Astrocyte of the hippocampus (primary cell): ENCODE data around the gene FAM13B.
"Not testable (repeated sequence)": the region's sequence is repeated elsewhere in the genome, so short reads cannot be mapped to it uniquely, and the experiment has no call there.

Source experiments
- DNase-seq: peaks from one replicate; pipeline ENCODE4 v3.0.0; 2011; ENCODE audit warnings: low read depth, low spot score

Gene FAM13B

DNA sequence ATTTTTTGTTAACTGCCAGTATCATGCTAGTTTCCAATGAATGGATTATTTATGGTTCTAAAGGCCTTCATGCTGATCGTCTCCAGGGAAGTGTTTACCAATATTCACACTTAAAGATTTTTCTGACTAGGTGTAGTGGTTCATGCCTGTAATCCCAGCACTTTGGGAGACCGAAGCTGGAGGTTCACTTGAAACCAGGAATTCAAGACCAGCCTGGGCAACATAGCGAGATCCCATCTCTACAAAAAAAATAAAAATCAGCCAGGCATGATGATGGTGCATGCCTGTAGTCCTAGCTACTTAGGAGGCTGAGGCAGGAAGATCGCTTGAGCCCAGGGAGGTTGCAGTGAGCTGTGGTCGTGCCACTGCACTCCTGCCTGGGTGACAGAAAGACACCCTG is 43.5 kb downstream of the FAM13B start:
- no peak for DNase-seq

- DNase-seq: no peak
These were observed 57.7 kb downstream of the FAM13B start for GRCh38 chr5:137975208-137975607.

- not testable (repeated sequence) for DNase-seq
These were observed 62.5 kb downstream of the FAM13B start for GRCh38 chr5:137970384-137970783.

GRCh38 chr5:137960819-137961218 is 72.1 kb downstream of the FAM13B start:
- DNase-seq: no peak

GRCh38 chr5:137960141-137960540 is 72.7 kb downstream of the FAM13B start:
- no peak for DNase-seq

DNA sequence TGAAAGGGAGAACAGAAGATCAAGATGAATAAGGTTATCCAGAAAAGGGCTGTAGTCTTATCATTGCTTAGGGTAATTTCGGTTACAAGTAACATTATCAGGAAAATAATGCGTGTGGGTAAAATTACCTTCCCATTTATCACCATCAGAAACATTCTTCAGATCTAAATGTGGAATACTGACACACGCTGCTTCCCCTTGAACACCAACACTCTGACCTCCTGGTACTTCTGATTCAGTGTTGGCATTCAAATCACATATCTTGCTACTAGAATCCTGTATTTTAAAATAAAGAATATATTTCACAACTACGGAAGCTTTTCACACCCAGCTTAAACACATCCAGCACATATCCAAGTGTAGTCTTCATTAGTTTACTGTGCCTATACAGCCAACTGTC is 73.4 kb downstream of the FAM13B start:
- DNase-seq: no peak

- DNase-seq: no peak
These were observed 74.9 kb downstream of the FAM13B start for GRCh38 chr5:137957948-137958347.

DNA sequence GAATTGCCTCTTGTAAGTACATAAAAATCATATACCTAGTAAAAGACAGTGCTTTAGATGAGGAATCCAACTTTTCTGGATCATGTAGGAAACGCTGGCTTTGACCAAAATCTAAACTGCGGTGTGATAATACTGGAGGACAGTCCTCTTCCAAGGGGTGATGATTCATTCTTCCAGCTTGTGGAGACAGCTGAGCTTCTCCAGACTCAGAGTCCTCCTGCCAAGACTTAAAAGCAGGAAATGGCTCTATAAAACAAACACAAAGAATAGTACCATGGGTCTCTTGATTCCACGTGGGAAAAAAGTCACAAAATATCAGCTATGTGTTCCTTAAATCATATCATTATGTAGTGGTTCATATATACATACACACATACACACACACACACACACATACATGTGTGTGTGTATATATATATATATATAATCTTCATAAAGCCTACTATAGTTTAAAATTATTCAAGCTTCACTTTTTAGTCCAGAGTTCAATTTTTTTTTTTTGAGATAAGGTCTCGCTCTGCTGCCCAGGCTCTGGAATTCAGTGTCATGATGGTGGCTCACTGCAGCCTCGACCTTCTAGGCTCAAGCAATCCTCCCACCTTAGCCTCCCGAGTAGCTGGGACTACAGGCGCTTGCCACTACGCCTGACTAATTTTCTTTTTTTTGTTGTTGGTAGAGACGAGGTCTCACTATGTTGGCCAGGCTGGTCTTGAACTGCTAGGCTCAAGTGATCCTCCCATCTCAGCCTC is 78.6 kb downstream of the FAM13B start:
- peak; percentile 69 for DNase-seq

GRCh38 chr5:137945825-137946224 is 87.1 kb downstream of the FAM13B start:
- DNase-seq: no peak

DNA sequence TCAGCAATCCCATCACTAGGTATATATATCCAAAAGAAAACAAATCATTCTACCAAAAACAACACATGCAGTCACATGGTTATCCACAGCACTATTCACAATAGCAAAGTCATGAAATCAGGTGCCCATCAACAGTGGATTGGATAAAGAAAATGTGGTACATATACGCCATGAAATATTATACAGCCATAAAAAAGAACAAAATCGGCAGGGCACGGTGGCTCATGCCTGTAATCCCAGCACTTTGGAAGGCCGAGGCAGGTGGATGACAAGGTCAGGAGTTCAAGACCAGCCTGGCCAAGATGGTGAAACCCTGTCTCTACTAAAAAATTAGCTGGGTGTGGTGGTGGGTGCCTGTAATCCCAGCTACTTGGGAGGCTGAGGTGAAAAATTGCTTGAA is 88.6 kb downstream of the FAM13B start:
- not testable (repeated sequence) for DNase-seq

DNA sequence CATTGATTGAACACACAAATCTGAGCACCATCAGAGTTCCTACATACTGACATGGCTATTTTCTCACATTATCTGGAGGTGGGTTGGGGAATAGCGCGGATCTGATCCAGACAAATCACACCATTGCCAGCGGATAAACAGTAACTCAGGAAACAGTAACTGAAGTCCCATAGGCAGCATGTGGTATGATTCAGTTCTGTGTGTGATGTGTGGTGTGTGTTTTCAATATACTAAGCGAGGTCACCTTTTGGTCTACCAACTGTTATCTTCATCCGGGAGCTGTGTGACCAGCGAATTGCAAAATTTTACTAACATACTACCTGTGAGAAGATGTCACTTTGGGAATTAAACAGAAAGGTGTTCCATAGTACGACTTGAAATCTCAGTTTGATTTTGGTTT is 93.5 kb downstream of the FAM13B start:
- DNase-seq: no peak

GRCh38 chr5:137938751-137939143 is 94.1 kb downstream of the FAM13B start:
- no peak for DNase-seq

DNA sequence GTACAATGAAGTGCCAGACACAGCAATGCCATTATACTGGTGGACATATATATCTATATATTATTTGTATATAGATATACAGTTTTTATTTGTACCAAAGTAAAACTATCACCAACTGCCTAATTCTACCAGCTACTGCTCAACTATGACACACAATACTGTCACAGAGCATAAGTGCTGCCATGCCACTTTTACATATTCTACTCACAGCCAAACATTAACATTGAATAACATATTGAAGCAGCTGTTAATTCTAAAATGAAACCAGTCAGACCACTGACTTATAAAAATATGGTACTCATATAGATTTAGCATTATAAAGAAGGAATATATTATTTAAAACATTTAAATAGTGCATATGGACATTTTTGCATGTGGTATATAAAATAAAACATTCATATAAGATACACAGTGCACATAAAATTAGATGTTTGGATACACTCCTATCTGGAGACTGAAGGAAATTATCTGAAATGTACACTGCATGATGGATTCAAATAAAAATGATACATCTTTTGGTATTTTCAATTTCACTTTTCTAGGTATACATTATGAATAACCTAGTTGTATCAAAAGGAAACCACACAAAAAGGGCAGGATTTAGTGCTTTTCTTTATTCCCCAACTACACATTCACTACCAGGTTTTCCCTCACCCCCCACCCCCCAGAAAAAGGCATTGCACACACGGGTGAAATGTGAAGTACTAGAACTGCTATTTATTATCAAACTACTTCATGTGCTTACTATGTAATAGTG is 94.7 kb downstream of the FAM13B start:
- DNase-seq: no peak

DNA sequence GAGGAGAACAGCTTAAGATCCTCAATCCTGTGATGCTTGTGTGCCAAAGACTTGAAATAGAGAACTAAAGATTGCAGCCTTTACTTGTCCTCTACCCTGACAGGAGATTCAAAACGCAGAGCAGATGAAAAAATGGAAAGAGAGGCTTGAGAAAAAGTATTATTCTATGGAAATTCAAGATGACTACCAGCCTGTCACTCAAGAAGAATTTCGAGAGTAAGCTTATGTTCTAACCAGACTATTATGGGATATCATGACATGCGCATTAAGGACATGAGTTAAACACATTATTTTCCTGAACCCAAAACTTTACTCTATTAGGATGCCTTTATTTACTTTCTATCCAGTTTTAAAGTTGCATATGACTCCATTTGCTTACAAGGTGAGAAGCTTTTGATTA is 97.2 kb downstream of the FAM13B start:
- no peak for DNase-seq

DNA sequence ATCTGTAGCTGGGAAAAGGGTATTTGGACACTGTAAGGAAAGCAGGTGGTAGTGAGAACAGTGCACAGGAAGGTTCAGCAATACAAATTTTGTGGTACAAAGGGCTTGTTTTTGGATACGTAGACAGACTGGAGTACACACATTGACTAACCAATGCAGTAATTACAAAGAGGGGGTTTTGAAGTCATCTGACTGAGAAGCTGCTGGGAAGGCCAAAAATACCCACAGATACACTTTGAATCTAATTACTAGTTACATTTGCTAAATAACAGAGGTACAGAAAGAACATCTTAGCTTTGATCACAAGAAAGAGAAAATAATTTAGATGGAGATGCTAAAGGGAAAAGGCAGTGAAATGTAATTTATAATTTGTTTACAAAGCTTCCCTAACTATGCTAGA is 97.7 kb downstream of the FAM13B start:
- DNase-seq: no peak

DNA sequence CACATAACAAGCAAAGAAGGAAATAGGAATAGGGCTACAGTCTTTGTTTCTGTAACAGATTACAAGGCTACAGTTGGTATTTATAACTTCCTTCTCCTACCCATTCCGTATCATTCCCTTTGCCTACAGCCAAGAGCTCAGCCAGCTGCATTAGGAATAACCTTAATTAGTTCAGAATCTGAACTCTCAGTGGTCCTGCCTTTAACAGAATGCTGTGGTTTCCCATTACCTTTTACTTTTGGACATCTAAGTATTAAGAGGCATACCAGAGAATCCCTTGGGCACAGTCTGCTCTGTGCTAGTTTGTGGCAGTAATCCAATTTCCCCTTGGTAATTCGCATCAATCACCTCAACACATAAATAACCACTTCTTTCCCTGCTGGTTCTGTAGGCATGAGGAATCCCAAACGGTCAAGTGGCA is 99.4 kb downstream of the FAM13B start:
- DNase-seq: peak; percentile 88

DNA sequence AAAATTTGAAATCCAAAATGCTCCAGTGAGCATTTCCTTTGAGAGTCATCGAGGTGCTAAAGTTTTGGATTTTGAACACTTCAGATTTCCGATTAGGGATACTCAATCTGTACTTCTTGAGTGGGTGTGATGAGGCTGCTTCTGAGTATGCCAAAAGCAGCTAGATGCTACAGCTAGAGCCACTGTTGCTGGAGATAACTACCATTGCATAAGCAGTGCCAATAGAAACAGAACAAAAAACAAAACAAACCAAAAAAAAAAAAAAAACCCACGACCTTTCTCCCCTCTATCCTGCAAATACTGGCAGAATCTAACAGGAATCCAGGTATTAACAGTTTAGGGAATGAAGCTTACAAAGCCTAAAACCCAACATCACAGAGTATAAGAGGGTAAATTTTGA is 100.1 kb downstream of the FAM13B start:
- no peak for DNase-seq

DNA sequence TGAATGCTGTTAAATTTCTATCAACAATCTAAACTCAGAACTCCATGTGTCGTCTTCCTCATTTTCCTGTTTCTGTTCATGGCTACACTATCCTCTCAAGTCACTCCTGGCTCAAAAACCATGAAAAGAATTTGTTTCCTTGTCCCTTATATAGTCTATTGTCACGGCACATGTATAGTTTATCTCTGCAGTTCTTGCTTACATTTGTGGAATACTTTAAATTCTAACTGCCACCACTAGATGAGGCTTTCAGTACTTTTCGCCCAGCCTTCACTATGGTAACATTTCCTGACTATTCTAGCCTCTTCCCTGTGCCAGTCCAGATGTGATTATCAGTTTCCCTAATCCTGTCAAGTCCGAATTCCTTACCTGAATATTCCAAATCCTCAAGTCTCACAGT is 109.0 kb downstream of the FAM13B start:
- peak; percentile 16 for DNase-seq

DNA sequence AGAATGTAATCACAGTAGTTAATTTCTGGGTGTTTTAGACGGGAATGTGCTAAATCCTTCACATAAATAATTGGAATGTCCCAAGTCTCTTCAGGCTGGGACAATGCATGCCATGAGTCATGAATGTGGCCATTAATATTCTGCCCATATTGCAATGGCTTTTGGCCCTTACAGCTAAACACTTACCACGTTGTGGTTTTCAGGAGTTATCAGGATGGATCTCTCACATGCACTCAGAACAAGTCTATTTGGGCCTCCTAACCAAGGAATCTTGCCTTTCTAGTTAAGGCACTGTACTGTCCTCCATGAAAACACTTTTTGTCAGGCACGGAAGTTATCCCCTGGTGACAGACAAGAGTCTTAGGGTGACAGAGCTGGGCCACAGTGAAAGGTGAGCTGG is 110.9 kb downstream of the FAM13B start:
- DNase-seq: peak; percentile 72

DNA sequence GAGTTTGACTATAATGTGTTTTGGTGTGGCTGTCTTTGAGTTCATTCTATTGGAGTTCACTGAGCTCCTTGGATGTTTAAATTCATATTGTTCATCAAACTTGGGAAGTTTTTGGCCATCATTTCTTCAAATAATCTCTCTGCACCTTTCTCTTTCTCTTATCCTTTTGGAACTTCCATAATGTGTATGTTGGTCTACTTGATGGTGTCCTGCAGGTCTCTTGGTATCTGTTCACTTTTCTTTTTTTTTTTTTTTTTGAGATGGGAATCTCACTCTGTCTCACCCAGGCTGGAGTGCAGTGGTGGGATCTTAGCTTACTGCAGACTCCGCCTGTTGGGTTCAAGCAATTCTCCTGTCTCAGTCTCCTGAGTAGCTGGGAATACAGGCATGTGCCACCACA is 116.0 kb downstream of the FAM13B start:
- no peak for DNase-seq

GRCh38 chr5:137914758-137915157 is 118.1 kb downstream of the FAM13B start:
- no peak for DNase-seq

DNA sequence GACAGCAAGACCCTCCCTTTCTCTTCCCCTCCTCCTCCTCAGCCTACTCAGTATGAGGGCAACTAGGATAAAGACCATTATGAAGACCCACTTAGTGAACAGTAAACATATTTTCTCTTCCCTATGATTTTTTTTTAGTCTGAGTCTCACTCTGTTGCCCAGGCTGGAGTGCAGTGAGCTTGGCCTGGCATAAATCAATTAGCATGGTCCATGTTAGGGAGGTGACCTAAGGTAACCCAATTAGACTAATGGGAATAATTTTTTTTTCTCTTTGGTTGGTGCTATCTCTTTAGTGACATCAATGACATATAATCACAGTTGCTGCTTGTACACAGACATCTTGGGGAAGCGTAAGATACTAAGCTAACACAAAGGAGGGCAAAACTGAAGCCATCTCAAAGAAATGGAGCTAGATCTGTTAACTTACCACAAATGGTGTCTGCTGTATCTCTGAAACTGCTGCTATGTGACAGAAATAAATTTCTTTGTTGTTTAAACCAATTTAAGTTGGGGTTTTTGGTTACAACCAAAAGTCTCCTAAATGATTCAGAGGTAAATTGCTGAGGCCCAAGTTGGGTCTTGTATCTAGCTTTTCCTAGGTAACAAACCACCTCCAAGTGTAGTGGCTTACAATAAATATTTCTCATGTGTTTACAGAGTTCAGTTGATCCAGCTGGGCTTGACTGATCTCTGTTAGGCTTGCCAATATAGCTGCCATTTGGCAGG is 130.3 kb downstream of the FAM13B start:
- no peak for DNase-seq
